C1 segment of cervical spinal cord (tissue), 14 donors: ENCODE results near the gene LTBP1.
"Not testable (repeated sequence)": the region's sequence is repeated elsewhere in the genome, so short reads cannot be mapped to it uniquely, and the experiment has no call there.

ENCODE experiments used
- DNase-seq, 14 donors: peaks; one replicate each; lab custom pipeline; 2025; lab: John Stamatoyannopoulos, UW

The LTBP1 gene

DNA sequence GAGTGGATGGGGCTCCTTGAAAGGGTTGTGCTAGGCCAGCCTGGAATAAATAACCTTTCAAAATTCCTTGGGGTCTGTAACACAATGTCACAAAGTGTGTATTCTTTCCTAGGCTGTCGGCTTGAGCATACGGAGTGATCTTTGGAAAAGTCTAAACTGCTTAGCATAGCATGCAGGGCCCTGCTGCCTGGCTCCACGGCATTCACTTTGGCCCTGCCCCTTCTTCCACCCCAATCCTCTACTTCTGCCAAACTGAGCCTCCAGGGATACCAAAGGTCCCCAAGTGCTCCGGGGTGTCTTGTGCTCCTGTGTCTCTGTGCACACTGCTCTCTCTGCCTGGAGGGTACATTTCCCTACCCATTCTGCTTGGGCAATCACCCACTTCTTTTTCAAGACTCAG is 196.1 kb downstream of the LTBP1 start:
- DNase-seq, result peak in 5 of 14 donors; percentile 15 to 46 (median 38)

DNA sequence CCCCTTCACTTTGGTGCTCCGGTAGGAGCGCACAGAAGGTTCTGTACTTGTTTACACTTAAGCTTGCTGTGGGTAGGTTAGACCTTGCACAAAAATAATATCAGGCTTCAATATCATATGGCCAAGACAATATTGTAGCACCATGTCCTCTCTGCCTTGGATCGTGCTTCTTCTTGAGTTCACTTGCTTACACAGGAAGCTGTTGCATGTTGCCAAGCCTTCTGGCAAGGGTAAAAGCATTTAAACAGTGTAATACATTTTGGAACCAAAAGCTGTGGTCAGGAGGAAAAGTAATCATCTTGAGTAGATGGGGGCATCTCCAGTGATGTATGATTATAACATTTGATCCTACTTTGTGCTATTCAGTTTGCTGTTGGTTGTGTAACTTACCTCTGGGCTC is 197.5 kb downstream of the LTBP1 start:
- DNase-seq, result no peak

DNA sequence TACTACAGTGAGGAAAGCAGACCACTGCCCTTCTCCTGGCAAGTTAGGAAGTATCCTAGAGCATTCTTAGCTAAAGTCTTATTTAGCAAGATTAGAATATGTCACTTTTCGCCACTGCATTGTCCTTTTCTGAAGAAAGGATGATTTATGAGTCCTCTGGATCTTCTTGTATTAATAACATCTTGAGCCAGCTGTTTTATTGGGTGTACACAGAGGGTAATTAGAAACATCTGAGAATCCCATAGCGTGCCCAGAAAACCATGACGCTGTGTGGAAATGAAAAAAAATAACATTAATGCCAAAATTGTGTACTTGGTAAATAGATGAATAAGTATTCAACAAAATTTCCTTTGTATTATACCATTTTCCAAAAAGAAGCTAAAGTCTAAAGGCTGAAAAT is 198.7 kb downstream of the LTBP1 start:
- DNase-seq, result no peak

DNA sequence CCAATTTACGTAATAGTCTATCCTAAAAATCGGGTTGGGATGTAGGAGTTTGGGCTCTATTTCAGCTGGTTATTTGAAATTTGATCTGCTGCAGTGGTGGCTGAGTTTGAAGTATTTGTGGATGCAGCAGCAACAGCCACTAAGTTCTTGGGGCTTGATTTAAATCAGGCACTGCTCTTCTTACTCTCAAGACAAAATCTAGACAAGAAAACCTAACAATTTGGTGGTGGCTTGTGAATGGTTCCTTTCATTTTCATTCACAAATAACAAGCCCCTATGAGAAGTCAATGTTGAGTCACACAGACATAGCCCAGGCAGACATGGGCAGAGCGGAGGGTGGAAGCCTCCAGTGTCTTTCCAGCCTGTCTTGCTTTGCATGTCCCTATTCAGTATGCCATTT is 199.3 kb downstream of the LTBP1 start:
- DNase-seq, result no peak

DNA sequence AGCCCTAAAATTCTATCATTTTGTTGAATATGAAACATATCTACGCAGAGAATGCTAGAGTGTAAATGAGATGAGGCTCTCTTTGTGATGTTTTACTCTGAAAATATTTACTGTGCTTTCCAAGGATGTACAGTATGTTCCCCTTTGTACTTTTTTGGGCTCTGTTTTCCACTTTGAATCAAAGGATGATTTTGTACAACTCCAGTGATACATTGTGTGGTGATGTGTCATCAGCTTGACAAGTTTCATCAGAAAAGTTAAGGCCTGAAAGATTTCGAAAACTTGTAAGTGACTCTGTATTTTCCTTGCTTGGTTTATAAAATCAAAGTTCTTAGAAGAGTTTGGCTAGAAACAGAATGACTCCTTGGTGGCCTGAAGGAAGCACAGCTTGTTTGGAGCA is 206.3 kb downstream of the LTBP1 start:
- DNase-seq, result no peak

DNA sequence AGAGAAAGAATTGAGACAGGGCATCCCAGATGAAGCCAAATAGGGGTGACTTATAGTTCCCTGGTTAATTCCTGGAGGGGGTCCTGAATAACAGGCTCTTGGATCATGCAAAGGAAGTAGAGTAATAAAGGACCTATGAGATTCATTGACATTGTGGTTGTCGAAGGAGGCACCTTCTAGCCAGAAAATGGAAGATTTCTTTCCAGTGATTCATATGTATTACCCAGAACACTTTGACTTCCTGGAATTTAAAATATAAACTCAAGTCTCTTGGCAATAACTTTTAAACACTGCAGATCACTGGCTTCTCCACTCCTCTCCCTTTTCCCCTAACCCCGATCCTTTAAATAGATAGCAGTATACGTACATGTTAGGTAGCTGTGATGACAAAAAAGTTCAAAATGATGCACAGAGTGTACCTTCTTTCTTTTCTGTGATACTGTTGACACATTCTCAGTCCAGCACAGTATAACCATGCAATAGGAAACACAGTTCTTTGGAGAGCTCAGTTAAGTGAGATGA is 211.8 kb downstream of the LTBP1 start:
- DNase-seq, result no peak

DNA sequence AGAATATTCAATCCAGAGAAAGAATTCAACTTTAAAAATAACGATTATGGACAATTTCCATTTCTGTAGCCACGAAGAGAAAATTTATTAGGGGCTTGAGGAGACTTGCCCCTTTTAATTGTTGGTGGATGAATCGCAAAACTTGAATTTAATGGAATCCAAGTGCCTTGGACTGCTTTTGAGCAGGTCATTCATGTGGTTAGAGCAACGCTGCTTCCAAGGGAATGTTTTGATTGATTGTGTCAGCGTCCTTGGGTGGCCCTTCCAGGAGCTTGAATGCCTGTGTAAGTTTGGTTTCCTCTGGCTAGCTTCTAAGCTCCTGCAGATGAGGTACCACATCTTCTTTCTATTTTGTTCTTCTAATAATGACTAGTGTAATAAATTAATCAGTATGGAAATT is 213.4 kb downstream of the LTBP1 start:
- DNase-seq, result no peak

DNA sequence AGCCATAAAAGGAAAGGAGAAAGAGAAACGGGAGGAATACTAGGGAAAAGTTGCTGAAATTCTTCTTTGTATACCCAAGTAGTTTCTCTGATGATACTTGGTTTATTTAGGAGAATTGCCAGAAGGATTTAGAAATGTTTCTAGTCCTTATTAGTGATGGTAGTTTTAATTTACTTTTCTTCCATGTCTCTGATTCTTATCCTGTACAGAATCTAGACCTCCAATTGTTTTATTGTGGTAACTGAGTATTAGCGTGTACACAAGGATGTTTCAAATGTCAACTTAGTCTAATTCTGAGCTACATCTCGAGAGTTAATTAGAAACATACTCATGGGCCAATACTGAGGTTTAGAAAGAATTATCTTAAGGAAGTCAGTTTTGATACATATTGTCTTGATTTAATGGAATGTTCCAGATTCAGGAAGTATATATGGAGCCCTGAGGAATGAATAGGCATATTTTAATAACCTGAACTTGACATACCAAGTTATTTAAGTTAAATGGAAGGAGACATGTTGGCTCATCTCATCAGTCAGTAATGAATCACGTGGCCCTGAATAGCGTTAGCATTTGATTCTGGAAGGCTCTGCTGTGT is 219.6 kb downstream of the LTBP1 start:
- DNase-seq, result no peak

DNA sequence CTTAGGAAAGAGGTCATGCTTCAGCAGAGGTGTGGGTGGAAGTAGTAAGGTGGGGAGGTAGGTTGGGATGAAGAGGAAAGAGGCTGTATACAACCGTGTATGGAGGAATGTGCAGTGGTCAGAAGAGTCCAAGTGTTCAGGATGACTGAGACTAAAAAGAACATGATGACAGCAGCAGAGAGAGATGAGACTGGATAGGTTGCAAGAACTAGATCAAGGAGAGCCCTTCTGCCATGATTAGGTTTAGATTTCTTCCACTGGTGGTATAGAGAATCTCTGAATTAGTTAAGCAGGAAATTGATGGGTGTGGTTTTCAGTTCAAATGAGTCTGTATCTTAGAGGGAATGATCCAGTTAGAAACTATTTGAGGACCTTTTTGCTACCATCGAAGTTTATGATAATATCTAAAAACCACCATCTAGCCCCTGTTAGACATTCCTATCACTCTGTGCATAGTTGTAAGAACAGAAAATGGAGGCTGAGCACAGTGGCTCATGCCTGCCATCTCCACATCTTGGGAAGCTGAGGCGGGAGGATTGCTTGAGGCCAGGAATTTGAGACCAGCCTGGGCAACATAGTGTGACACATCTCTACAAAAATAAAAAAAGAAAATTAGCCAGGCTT is 221.0 kb downstream of the LTBP1 start:
- no peak for DNase-seq

DNA sequence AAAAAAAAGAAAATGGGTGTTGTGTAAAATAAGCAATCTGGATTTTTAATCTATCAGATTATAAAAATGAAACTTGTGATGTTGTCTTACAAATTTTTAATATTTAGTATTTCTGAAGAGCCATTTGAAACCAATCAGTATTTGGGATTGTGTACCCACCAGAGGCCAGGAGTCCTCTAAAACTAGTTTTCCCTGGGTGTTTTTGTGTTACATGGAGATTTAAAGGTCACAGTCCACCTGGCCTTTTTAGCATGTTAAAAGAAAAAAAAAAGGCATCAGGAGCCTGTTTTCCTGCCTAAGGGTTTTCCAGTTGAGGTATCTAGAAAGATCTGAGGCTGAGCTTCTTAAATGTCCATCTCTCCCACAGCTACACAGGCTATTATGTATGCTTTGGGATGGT is 221.7 kb downstream of the LTBP1 start:
- no peak for DNase-seq

DNA sequence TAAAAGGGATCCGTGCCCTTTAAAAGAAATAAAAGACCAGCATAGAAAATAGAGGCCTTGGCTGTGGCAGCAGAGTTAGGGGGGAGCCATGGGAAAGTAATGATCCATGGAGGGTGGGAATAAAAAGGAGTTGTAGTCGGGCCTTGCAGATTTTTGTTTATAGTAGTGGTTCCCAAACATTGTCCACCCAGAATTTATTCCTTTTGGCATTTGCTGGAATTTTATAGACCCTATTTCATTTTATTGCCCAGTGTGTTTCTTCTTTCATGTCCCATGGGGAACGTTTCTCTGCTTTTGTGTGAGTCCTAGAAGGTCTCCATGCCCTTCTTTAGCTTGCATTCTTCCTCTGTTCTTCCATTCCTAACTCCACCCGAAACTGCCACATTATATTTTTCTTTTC is 222.2 kb downstream of the LTBP1 start:
- DNase-seq, result no peak

DNA sequence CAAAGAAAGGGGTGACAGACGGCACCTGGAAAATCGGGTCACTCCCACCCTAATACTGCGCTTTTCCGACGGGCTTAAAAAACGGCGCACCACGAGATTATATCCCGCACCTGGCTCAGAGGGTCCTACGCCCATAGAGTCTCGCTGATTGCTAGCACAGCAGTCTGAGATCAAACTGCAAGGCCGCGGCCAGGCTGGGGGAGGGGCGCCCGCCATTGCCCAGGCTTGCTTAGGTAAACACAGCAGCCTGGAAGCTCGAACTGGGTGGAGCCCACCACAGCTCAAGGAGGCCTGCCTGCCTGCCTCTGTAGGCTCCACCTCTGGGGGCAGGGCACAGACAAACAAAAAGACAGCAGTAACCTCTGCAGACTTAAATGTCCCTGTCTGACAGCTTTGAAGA is 223.5 kb downstream of the LTBP1 start:
- not testable (repeated sequence) for DNase-seq

DNA sequence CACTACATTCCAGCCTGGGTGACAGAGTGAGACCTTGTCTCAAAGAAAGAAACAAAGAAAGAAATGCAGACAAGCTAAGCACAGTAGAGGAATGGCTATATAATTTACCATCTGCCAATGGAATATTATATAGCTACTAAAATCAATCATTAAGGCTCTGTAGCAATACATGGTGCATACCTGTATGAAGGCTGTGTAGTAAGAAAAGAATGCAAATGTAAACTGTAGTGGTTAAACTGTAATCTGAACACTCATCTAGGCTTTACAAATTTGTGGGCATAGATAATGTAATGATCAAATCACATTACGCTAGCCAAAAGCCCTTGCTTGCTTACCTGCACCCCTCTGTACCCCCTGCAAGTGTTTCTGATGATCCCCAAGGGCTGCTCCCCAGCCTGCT is 230.9 kb downstream of the LTBP1 start:
- no peak for DNase-seq

DNA sequence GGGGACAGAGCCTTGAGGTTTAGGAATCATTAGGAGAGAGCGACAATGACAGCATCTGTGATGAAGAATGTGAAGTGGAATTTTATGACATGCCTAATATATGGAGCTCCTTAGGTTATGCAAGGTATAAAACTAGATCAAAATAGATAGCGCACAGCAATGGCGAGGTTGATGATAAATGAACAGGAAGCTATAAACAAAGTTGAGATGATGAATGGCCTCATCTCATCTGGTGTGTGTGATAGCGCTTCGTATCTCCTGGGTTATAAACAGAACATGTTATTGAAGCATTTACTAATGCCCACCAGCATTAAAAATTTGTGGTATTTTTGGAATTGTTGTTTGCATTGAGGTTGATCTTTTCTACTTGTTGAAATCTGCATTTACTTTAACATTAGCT is 231.5 kb downstream of the LTBP1 start:
- no peak for DNase-seq

DNA sequence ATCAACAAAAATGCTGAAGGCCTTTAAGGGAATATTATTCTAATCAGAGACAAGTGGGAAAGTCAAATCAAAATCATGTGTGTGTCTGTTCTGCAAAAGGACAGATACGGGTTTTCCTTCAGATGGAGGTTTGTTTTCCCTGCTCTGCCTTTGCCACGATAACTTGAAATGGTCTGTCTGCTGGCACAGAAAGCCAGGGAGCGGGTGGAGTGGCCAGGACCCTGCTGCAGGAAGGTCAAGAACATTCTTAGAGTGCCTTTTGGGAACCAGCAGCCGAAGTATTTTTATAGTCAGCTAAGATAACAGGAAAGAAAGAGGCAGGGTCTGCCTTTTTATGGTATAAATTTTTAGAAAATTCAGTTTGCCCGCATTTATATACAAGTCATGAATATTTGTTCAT is 234.2 kb downstream of the LTBP1 start:
- no peak for DNase-seq

DNA sequence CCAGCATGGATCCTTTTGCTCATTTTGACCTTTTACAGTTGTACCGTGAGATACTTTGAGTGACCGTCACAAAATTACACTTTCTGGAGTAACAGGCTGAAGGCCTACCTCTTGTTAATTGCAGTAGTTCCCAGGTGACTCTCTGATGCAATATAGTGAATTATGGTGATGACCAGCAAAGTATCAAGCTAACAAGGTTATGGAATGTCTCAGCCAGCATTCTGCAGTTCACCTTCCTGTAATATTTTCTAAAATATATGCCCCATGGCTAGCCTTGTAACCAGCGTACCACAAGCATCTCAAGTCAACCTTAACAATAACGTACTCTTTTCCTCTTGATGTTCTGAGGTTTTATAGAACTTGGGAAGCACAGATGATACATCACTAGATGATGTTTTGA is 234.7 kb downstream of the LTBP1 start:
- DNase-seq, result no peak

DNA sequence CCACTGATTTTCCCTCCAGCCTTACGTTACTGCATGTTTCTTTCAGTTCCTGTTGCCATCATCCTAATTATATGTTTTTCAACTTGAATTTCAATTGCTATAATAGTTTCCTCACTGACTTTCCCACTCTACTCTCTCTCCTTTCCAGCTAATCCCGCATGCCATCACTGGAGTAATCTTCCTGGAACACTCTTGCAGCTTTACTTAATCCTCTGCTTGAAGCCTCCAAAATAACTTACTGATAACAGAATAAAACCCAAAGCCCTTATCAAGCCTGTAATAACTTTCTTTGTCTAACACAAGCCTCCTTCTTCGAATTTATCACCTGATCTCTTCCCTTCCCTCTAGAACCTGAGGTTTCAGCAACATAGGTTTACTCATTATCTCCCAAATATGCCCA is 237.3 kb downstream of the LTBP1 start:
- no peak for DNase-seq

DNA sequence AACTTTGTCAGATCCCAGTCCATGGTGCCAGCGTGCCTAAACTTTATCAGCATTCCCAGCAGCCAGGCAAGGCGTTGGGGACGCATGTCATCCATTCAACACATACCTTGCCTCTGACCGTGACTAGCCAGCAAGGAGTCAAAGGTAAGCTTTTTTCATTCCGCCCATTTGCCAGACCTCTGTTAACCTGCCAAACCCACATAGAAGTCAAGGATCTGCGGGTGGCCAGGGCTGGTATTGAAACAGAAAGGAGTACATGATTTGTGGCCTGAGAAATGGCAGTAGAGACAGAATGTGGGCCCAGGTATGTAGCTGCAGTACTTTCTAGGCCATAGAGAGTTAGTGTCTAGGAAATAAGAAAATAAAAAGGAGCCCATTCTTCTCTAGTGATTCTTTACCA is 240.2 kb downstream of the LTBP1 start:
- no peak for DNase-seq

DNA sequence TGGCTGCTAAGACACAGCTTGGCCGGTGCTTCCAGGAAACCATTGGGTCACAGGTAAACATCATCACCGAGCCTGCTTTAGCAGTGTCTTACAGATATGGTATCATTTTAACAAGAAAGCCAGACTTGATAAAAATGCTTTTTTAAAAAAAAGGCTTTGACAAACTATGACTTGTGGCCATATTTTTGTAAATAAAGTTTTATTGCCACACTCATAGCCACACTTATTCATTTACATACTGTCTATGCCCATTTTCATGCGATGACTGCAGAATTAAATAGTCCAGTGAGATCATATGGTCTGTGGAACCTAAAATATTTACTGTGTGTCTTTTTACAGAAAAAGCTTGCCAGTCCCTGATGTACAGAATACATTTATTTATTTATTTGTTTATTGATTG is 242.0 kb downstream of the LTBP1 start:
- DNase-seq, result no peak

DNA sequence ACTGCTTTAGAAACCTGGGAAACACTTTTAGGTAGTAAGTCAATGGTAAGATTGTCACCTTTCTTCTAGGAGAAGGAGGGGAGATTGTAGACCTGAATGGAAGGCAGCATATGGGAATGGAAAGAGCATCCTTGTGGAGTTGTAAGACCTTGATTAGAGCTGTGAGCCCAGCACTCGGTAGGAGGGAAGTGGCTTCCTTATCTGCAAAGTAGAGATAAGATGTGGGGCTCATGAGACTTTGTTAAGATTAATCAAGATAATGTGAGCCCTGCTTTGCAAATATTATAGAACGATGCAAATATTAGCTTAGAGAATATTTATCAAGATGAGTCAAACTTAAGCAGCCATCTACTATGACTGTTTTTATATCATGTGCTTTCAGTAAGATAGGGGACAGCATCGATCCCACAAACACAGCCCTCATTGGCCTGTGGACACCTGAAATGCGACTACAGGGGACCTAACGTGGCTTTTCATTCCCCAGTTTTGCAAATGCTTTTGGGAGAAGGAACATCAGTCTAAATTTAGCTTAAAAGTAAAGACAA is 243.7 kb downstream of the LTBP1 start:
- no peak for DNase-seq

DNA sequence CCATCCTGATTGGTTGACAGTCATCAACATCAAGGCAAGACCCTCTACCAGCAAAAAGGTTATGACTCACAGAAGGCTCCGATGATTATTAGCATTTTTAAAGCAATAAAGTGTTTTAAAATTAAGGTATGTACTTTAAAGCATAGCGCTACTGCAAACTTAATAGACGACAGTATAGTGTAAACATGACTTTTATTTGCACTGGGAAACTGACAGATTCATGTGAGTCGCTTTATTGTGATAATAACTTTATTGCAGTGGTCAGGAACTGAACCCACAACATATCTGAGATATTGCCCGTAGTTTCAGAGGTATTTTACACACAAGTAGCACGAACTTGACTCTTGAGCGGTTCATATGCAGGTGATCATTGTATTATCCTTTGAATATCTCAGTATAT is 249.1 kb downstream of the LTBP1 start:
- no peak for DNase-seq

DNA sequence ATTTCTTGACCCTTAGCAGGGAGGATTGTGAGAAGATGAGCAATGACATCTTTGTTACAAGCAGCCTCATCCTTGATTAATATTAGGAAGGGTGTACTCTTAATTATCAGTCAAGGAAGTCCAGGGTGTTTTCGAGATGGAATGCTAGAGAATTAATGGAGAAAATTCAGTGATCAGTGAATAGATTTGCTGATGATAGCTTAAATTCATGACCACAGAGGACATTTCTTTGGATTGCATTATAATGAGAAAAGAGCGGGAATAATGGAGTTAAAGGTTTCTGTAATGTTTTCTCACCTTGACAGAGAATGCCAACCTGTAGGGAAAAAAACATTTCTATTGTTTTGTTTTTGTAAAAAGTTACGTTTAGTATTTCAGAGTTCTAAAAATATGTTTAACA is 249.9 kb downstream of the LTBP1 start:
- DNase-seq, result no peak

DNA sequence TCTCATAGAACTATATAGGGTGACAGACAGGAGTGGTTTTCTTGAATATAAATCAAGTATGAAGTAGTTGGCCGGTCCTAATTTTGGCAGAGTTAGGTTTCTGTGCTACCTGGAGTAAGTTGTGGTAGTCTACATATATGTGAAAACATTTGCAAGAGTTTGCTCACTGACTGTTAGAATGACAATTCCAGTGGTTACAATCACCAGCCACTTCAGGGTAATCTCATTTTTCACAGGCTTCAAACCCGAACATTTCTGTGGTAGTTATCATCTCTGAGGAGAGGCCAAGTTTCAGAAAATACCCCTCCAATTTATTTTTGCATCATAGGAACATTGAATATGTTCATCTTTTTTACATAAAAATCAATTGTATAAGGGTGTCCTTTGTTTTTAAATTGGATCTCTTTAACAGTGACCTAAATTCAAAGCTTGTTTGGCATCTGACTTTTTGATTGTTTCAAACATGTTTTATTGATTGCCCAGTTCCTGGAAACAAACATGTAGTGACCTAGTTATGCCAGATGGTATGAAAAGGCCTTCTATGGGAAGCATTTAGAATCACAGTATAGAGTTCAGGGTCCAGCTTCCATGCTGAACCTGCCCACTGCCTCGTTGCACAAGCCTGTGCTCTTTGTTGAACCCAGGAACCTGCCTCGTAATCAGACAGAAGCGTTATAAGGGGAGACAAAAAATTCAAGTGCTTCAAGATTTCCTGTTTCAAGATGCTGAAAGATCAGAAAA is 250.6 kb downstream of the LTBP1 start:
- DNase-seq, result no peak
